Neural progenitor cell (in vitro differentiated cells): ENCODE results near the gene EOGT. TPM values are rescaled to one million over a fixed set of nuclear protein-coding genes. Genes with fewer than 3 reads are reported as not detected.

Experiments used
- DNase-seq: peaks from one replicate; pipeline ENCODE4 v3.0.0-alpha.2; 2016; ENCODE audit warnings: low spot score
- H2AFZ ChIP-seq: fragments of 200-600 bp; sonication (generic); replicated peaks from 2 replicates; pipeline ENCODE4 v1.6.1; 2016; ENCODE audit warnings: antibody characterized with exemption
- H3F3A ChIP-seq: fragments of 200-600 bp; sonication (generic); 2 replicates; pipeline ENCODE4 v1.6.1; 2016; ENCODE audit warnings: antibody characterized with exemption, low read depth
- H3K27ac ChIP-seq: fragments of 200-600 bp; sonication (generic); 2 replicates; pipeline ENCODE4 v1.5.1; 2016; ENCODE audit warnings: mild to moderate bottlenecking
- H3K27me3 ChIP-seq: fragments of 200-600 bp; sonication (generic); 2 replicates; pipeline ENCODE4 v1.6.1; 2016; ENCODE audit warnings: mild to moderate bottlenecking, moderate library complexity
- H3K36me3 ChIP-seq: fragments of 200-600 bp; sonication (generic); 2 replicates; pipeline ENCODE4 v1.5.1; 2016
- H3K4me1 ChIP-seq: fragments of 200-600 bp; sonication (generic); 2 replicates; pipeline ENCODE4 v1.6.1; 2016; ENCODE audit warnings: mixed run types
- H3K4me2 ChIP-seq: fragments of 200-600 bp; sonication (generic); 2 replicates; pipeline ENCODE4 v1.6.1; 2016
- H3K4me3 ChIP-seq: fragments of 200-600 bp; sonication (generic); 2 replicates; pipeline ENCODE4 v1.5.1; 2016
- H3K79me2 ChIP-seq: fragments of 200-600 bp; sonication (generic); 2 replicates; pipeline ENCODE4 v1.6.1; 2016; ENCODE audit warnings: low read depth
- H3K9ac ChIP-seq: fragments of 200-600 bp; sonication (generic); 2 replicates; pipeline ENCODE4 v1.6.1; 2016
- H3K9me3 ChIP-seq: fragments of 200-600 bp; sonication (generic); 2 replicates; pipeline ENCODE4 v1.5.1; 2016; ENCODE audit warnings: low read depth
- H4K20me1 ChIP-seq: fragments of 200-600 bp; sonication (generic); 2 replicates; pipeline ENCODE4 v1.6.1; 2016; ENCODE audit warnings: low read depth
- H3K27ac Mint-ChIP-seq: 3 replicates; pipeline ENCODE4 v1.8.0; 2021; ENCODE audit warnings: mixed read lengths
- H3K27me3 Mint-ChIP-seq: 2 replicates; pipeline ENCODE4 v1.8.0; 2022; ENCODE audit warnings: low read depth, mild to moderate bottlenecking, inconsistent platforms, moderate library complexity, mixed read lengths; ENCODE audit not compliant: insufficient read depth
- H3K36me3 Mint-ChIP-seq: 3 replicates; pipeline ENCODE4 v1.8.0; 2021; ENCODE audit warnings: mixed read lengths
- H3K4me1 Mint-ChIP-seq: 3 replicates; pipeline ENCODE4 v1.8.0; 2021; ENCODE audit warnings: mixed read lengths
- H3K4me3 Mint-ChIP-seq: 3 replicates; pipeline ENCODE4 v1.8.0; 2021; ENCODE audit warnings: mild to moderate bottlenecking, moderate library complexity, mixed read lengths
- H3K9me3 Mint-ChIP-seq: 3 replicates; pipeline ENCODE4 v1.8.0; 2020; ENCODE audit warnings: mixed read lengths
- CTCF ChIP-seq: fragments of 200-600 bp; sonication (generic); IDR thresholded peaks from 2 replicates; pipeline ENCODE4 v1.5.1; 2017; ENCODE audit warnings: antibody characterized with exemption, mild to moderate bottlenecking
- EZH2 ChIP-seq: fragments of 200-600 bp; sonication (generic); IDR thresholded peaks from 2 replicates; pipeline ENCODE4 v1.6.1; 2017; ENCODE audit warnings: antibody characterized with exemption, mild to moderate bottlenecking, moderate library complexity
- EZH2phosphoT487 ChIP-seq: fragments of 200-600 bp; sonication (generic); IDR thresholded peaks from 2 replicates; pipeline ENCODE4 v1.6.1; 2017; ENCODE audit warnings: antibody characterized with exemption
- total RNA-seq: library from RNA; depleted of rRNA; stranded (reverse); fragments of >200 nt; gene quantifications from 2 replicates; pipeline ENCODE4 v1.2.3, GENCODE V29; 2015; ENCODE audit warnings: low replicate concordance

Gene EOGT
- total RNA-seq, 1 donor from 2014 or later: 2.5 TPM

- Histone ChIP-seq H2AFZ (no peak overlapping the region), H3F3A (peaks cover 24% of the 10 kb centered on the region), H3K27ac (no peak overlapping the region), H3K4me3 (no peak overlapping the region), H4K20me1 (peaks cover 7% of the 10 kb centered on the region), H3K79me2 (no peaks in the 10 kb centered on the region), H3K4me2 (peak overlapping the region; percentile 51), H3K36me3 (no peaks in the 10 kb centered on the region), H3K4me1 (peaks cover 20% of the 10 kb centered on the region), H3K27me3 (peaks cover 28% of the 10 kb centered on the region), H3K9me3 (no peaks in the 10 kb centered on the region), H3K9ac (no peak overlapping the region)
- Mint-ChIP-seq H3K36me3 (no peaks in the 10 kb centered on the region), H3K4me1 (peaks cover 34% of the 10 kb centered on the region), H3K9me3 (no peaks in the 10 kb centered on the region), H3K27ac (no peak overlapping the region), H3K4me3 (no peak overlapping the region), H3K27me3 (peaks cover 4% of the 10 kb centered on the region)
- peak; percentile 29 for DNase-seq
- TF ChIP-seq EZH2: no peak
- no peak for TF ChIP-seq EZH2phosphoT487
Measured at GRCh38 chr3:69008980-69009379, 4.5 kb downstream of the EOGT start.

DNA sequence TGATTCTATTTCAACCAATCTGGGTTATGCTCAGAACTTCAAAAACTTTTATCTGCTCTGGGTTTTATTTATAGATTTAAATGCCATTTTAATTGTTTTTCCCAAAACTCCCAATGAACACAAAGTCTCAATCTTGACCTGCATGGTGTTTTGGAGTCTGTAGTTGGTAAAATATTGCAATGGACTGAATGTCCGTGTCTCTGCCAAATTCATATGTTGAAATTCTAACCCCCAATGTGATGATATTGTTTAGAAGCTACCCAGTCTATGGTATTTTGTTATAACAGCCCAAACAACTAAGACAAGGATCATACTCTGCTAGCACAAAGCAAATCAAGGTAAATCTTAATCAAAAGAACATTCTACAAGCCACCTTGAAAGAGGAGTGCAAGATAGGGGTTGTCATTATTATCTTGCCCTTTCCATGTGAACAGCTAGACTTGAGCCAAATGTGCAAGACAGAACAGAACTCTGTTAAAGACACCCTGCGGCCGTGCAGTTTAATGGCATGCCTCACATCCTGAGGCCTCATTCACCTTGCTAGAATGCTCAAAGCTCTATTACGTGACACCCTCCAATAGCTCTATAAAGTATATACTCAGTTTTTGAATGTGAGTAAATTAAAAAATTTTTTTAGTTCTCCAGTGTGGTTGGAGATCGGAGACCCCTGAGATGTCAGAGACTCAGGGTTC is 7.5 kb downstream of the EOGT start:
- DNase-seq: no peak
- Histone ChIP-seq H3K4me1 (peaks cover 10% of the 10 kb centered on the region), H3K27ac (no peak overlapping the region), H4K20me1 (no peaks in the 10 kb centered on the region), H2AFZ (no peak overlapping the region), H3F3A (peaks cover 10% of the 10 kb centered on the region), H3K4me2 (no peak overlapping the region), H3K9me3 (no peaks in the 10 kb centered on the region), H3K79me2 (no peaks in the 10 kb centered on the region), H3K36me3 (no peaks in the 10 kb centered on the region), H3K27me3 (no peaks in the 10 kb centered on the region), H3K4me3 (no peak overlapping the region), H3K9ac (no peak overlapping the region)
- H3K4me3 Mint-ChIP-seq: no peak overlapping the region
- no peaks in the 10 kb centered on the region for H3K9me3 Mint-ChIP-seq
- H3K36me3 Mint-ChIP-seq: no peaks in the 10 kb centered on the region
- H3K27ac Mint-ChIP-seq: no peak overlapping the region
- no peak for TF ChIP-seq EZH2phosphoT487
- TF ChIP-seq EZH2: no peak
- TF ChIP-seq CTCF: no peak
- H3K27me3 Mint-ChIP-seq: no peaks in the 10 kb centered on the region
- H3K4me1 Mint-ChIP-seq: peaks cover 26% of the 10 kb centered on the region

DNA sequence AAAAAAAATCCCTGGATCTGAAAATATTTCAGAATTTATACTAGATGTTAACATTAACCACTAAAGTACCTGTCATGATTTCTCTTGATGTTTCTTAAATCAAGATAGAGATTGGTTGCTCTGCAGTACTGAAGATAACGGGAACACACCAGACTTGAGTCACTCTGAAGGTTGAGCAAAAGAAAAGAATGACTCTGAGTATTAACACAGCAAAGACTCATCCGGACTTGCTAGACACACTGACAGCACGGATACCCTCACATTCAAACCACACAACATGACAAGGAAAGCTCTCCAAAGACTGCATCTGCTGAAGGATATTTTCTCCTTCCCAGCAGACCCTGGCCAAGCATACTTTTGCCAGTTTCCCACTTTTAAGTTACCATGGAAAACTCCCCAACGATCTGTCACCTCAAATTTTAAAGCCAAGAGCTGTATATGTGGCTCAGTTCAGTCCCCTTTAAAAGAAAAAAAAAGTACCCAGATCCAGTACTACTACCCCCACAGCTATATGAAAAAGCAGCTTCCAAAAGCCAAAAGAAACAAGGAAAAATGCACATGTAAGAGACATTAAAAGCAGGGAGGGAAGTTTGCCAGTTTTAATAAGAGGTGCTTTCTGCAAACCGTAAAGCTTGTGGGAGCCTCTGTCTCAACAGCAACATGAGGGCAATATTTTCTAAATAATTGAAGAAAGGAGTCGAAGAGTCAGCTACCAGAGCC is 8.3 kb downstream of the EOGT start:
- no peaks in the 10 kb centered on the region for H3K27me3 Mint-ChIP-seq
- DNase-seq: no peak
- H3K9me3 Mint-ChIP-seq: no peaks in the 10 kb centered on the region
- Histone ChIP-seq H3K4me2 (no peak overlapping the region), H4K20me1 (no peaks in the 10 kb centered on the region), H3K4me1 (peaks cover 10% of the 10 kb centered on the region), H3F3A (peaks cover 10% of the 10 kb centered on the region), H3K79me2 (no peaks in the 10 kb centered on the region), H3K9ac (no peak overlapping the region), H3K27me3 (no peaks in the 10 kb centered on the region), H3K9me3 (no peaks in the 10 kb centered on the region), H3K36me3 (no peaks in the 10 kb centered on the region), H3K27ac (no peak overlapping the region), H3K4me3 (no peak overlapping the region), H2AFZ (no peak overlapping the region)
- H3K27ac Mint-ChIP-seq: no peak overlapping the region
- H3K4me3 Mint-ChIP-seq: no peak overlapping the region
- H3K36me3 Mint-ChIP-seq: no peaks in the 10 kb centered on the region
- peaks cover 20% of the 10 kb centered on the region for H3K4me1 Mint-ChIP-seq
- no peak for TF ChIP-seq CTCF
- no peak for TF ChIP-seq EZH2
- TF ChIP-seq EZH2phosphoT487: no peak

GRCh38 chr3:69004138-69004537 is 9.3 kb downstream of the EOGT start:
- Histone ChIP-seq H3K9ac (no peak overlapping the region), H3K9me3 (no peaks in the 10 kb centered on the region), H3K27ac (no peak overlapping the region), H4K20me1 (no peaks in the 10 kb centered on the region), H3K79me2 (no peaks in the 10 kb centered on the region), H3K4me3 (no peak overlapping the region), H3K4me2 (no peak overlapping the region), H2AFZ (no peak overlapping the region), H3K4me1 (peaks cover 6% of the 10 kb centered on the region), H3K27me3 (no peaks in the 10 kb centered on the region), H3F3A (peaks cover 6% of the 10 kb centered on the region), H3K36me3 (no peaks in the 10 kb centered on the region)
- TF ChIP-seq EZH2: no peak
- TF ChIP-seq CTCF: no peak
- TF ChIP-seq EZH2phosphoT487: no peak
- no peaks in the 10 kb centered on the region for H3K9me3 Mint-ChIP-seq
- H3K27me3 Mint-ChIP-seq: no peaks in the 10 kb centered on the region
- no peak overlapping the region for H3K4me3 Mint-ChIP-seq
- no peak overlapping the region for H3K27ac Mint-ChIP-seq
- H3K36me3 Mint-ChIP-seq: no peaks in the 10 kb centered on the region
- no peak for DNase-seq
- H3K4me1 Mint-ChIP-seq: peaks cover 9% of the 10 kb centered on the region
